Heart left ventricle (tissue), 13 donors: ENCODE results near the gene SUFU.

ENCODE experiments used
- CTCF ChIP-seq, 12 donors: fragments of 200-600 bp; sonication (generic) in 4 of 12; IDR thresholded peaks; one replicate each; pipeline versions ENCODE4 v1.5.0 to v1.8.0; 2018 to 2022; ENCODE audit warnings: antibody characterized with exemption in 12 of 12, mild to moderate bottlenecking in 5 of 12
- POLR2A ChIP-seq, 2 donors: fragments of 450-650 bp; IDR thresholded peaks; one replicate each; pipeline ENCODE4 v1.6.1; 2017; ENCODE audit warnings: antibody characterized with exemption in 2 of 2, mild to moderate bottlenecking in 2 of 2, moderate library complexity in 2 of 2
- donor health status: ischemic (EF 13 %, LVEDD 7.1; RV severe dilation, severe dysfunction).
- donor health status: DM: no; HTN: yes; CAD: no.
- donor health status: DM: no; HTN: no; CAD: no.
- donor health status: ischemic (EF 25% LVEDD 6.9; RV normal size, moderate dysfunction).
- donor health status: ischemic (EF 25% LVEDD 5.7; RV mildly dilated, moderate dysfunction).
- donor health status: ischemic (EF 35%, LVEDD 5.7; RV mildly dilated, moderate dysfunction).
- donor health status: nonischemic (EF 11% LVEDD 7.7; RV severe dilation, severe dysfunction).
- donor health status: DM: yes; HTN: yes; CAD: no.
- donor health status: PGD.
- donor health status: ischemic (EF 29% LVEDD 5.4; RV normal size, mild dysfunction).
- donor health status: nonischemic (EF 23%, LVEDD 6.1; RV moderate dilation, normal function).

GRCh38 chr10:102627291-102627735 is 123.5 kb downstream of the SUFU start:
- no peak for TF ChIP-seq POLR2A (IDR thresholded peaks at IDR 0.05)
- TF ChIP-seq CTCF (IDR thresholded peaks at IDR 0.05), result no peak
